Measurements from ENCODE around the gene GREB1L. TPM values are rescaled to one million over a fixed set of nuclear protein-coding genes. Genes with fewer than 3 reads are reported as not detected.

Gene GREB1L
- polyA plus RNA-seq, 1 donor (not counting 4 experiments of a cell fraction or from before 2014, with no cell fraction given): 5.5 TPM

DNA sequence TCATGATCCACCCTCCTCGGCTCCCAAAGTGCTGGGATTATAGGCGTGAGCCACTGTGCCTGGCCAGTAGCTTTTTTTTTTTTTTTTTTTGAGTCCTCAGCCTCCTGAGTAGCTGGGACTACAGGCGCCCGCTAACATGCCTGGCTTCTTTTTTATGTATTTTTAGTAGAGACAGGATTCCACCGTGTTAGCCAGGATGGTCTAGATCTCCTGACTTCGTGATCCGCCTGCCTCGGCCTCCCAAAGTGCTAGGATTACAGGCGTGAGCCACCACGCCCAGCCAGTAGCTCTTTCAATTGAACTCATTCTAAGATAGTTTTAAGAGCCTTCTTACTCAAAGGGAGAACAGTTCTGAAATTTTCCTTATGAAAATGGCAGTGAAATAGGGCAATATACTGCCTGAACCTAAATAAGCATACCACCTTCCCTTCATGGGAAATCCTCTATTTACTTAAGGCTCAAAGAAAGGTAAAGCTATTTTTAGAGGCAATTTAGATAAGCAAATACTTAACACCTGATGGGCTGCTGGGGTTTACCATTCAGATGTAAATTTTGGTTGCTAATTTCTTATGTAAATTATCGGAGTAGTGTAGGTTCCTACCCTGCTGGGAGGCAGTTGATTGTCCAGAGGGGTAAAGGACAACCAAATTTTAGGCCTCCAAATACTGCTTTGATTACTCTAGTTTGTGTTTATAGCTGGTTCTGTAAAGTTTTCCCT, 144.7 kb downstream of the GREB1L start:
- no peak for DNase-seq (ENCODE audit: low read depth, low spot score)
- Histone ChIP-seq H3K9me3 (ENCODE audit: control insufficient read depth, low read depth, low read length) (no peaks in the 10 kb centered on the region), H3K9ac (ENCODE audit: control insufficient read depth, extremely low read depth, insufficient read depth, low read length) (no peak overlapping the region), H3K79me2 (ENCODE audit: control insufficient read depth, insufficient read depth, low read length) (no peaks in the 10 kb centered on the region), H4K20me1 (ENCODE audit: control insufficient read depth, extremely low read depth, insufficient read depth, low read length) (no peaks in the 10 kb centered on the region), H3K27ac (ENCODE audit: control insufficient read depth, insufficient read depth, low read length) (no peak overlapping the region), H3K4me1 (ENCODE audit: control insufficient read depth, extremely low read depth, insufficient read depth, low read length) (peaks cover 19% of the 10 kb centered on the region), H3K4me2 (ENCODE audit: control insufficient read depth, extremely low read depth, insufficient read depth, low read depth, low read length) (no peak overlapping the region), H3K9me1 (ENCODE audit: control insufficient read depth, extremely low read depth, insufficient read depth, low read length) (no peaks in the 10 kb centered on the region), H2AFZ (ENCODE audit: control insufficient read depth, low read length) (no peak overlapping the region), H3K36me3 (ENCODE audit: control insufficient read depth in 2 of 2, extremely low read depth in 1 of 2, insufficient read depth in 2 of 2, low read length in 2 of 2) (no peaks in the 10 kb centered on the region), H3K4me3 (ENCODE audit: control insufficient read depth in 2 of 3, extremely low read depth in 1 of 3, insufficient read depth in 2 of 3, low read depth in 1 of 3, low read length in 3 of 3) (no peak overlapping the region), H3K27me3 (ENCODE audit: control insufficient read depth, extremely low read depth, insufficient read depth, low read length) (no peaks in the 10 kb centered on the region)
- FAIRE-seq: no peak
- dilution Hi-C loops (cut with MboI; ENCODE audit: extremely low pct_ligation_motif_present, low sequenced_read_pairs): no loop called here
- TF ChIP-seq, protein P1, sequence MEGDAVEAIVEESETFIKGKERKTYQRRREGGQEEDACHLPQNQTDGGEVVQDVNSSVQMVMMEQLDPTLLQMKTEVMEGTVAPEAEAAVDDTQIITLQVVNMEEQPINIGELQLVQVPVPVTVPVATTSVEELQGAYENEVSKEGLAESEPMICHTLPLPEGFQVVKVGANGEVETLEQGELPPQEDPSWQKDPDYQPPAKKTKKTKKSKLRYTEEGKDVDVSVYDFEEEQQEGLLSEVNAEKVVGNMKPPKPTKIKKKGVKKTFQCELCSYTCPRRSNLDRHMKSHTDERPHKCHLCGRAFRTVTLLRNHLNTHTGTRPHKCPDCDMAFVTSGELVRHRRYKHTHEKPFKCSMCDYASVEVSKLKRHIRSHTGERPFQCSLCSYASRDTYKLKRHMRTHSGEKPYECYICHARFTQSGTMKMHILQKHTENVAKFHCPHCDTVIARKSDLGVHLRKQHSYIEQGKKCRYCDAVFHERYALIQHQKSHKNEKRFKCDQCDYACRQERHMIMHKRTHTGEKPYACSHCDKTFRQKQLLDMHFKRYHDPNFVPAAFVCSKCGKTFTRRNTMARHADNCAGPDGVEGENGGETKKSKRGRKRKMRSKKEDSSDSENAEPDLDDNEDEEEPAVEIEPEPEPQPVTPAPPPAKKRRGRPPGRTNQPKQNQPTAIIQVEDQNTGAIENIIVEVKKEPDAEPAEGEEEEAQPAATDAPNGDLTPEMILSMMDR (optimal IDR thresholded peaks at IDR 0.05 in 1 of 3, IDR thresholded peaks at IDR 0.05 in 1 of 3, conservative IDR thresholded peaks at IDR 0.05 in 1 of 3; ENCODE audit: extremely low read depth in 1 of 3, insufficient read depth in 2 of 3, low read length in 3 of 3): no peak
- TF ChIP-seq EZH2 (IDR thresholded peaks at IDR 0.05; ENCODE audit: low read length): no peak

DNA sequence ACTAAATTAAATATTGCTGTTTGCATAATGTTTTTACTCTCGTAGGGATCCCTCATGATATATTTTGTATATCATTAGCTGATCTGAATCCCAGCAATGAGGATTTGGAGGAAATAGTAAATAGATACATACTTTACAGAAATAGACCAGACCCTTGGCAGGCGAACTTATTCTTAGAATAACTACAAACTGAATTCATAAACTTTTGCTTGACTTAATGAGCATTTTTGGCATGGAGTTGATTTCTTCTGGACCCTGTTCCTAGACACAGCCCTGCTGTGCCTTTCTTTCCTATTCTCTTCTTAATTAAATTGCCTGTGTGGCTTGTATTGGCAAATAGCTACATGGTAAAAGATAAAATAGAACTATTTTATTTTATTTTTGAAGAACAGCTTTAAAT, 145.9 kb downstream of the GREB1L start:
- H3K36me3 ChIP-seq (ENCODE audit: control insufficient read depth in 2 of 2, extremely low read depth in 1 of 2, insufficient read depth in 2 of 2, low read length in 2 of 2): no peaks in the 10 kb centered on the region
- TF ChIP-seq, protein P1 (optimal IDR thresholded peaks at IDR 0.05 in 1 of 3, IDR thresholded peaks at IDR 0.05 in 1 of 3, conservative IDR thresholded peaks at IDR 0.05 in 1 of 3; ENCODE audit: extremely low read depth in 1 of 3, insufficient read depth in 2 of 3, low read length in 3 of 3): no peak
- TF ChIP-seq EZH2 (IDR thresholded peaks at IDR 0.05; ENCODE audit: low read length): no peak
- no peak overlapping the region for H2AFZ ChIP-seq (ENCODE audit: control insufficient read depth, low read length)
- H3K4me1 ChIP-seq (ENCODE audit: control insufficient read depth, extremely low read depth, insufficient read depth, low read length): peaks cover 25% of the 10 kb centered on the region
- H3K4me2 ChIP-seq (ENCODE audit: control insufficient read depth, extremely low read depth, insufficient read depth, low read depth, low read length): no peak overlapping the region
- H3K9me3 ChIP-seq (ENCODE audit: control insufficient read depth, low read depth, low read length): no peaks in the 10 kb centered on the region
- no peaks in the 10 kb centered on the region for H3K79me2 ChIP-seq (ENCODE audit: control insufficient read depth, insufficient read depth, low read length)
- H3K27ac ChIP-seq (ENCODE audit: control insufficient read depth, insufficient read depth, low read length): no peak overlapping the region
- no peak overlapping the region for H3K9ac ChIP-seq (ENCODE audit: control insufficient read depth, extremely low read depth, insufficient read depth, low read length)
- H3K27me3 ChIP-seq (ENCODE audit: control insufficient read depth, extremely low read depth, insufficient read depth, low read length): no peaks in the 10 kb centered on the region
- no peak for FAIRE-seq
- H4K20me1 ChIP-seq (ENCODE audit: control insufficient read depth, extremely low read depth, insufficient read depth, low read length): no peaks in the 10 kb centered on the region
- dilution Hi-C loops (cut with MboI; ENCODE audit: extremely low pct_ligation_motif_present, low sequenced_read_pairs): no loop called here
- H3K9me1 ChIP-seq (ENCODE audit: control insufficient read depth, extremely low read depth, insufficient read depth, low read length): no peaks in the 10 kb centered on the region
- no peak overlapping the region for H3K4me3 ChIP-seq (ENCODE audit: control insufficient read depth in 2 of 3, extremely low read depth in 1 of 3, insufficient read depth in 2 of 3, low read depth in 1 of 3, low read length in 3 of 3)
- no peak for DNase-seq (ENCODE audit: low read depth, low spot score)

Data from keratinocyte (primary cell).